CD4-positive, alpha-beta T cell (primary cell): ENCODE measurements around the gene ARPP19. TPM values are rescaled to one million over a fixed set of nuclear protein-coding genes. Genes with fewer than 3 reads are reported as not detected.

Experiments used
- ATAC-seq: fragments of 200-7000 bp; cut with Tn5 transposase; one replicate; pipeline ENCODE4 v1.10.0; 2022; ENCODE audit warnings: mild to moderate bottlenecking; ENCODE audit not compliant: poor library complexity
- CTCF ChIA-PET: fragments of 350-600 bp; sonication (Branson Sonifier 250); formaldehyde crosslinking; loops from one replicate; lab custom pipeline; 2021; ENCODE audit warnings: antibody characterized with exemption, inconsistent platforms; lab: Charles Lee
- POLR2A ChIA-PET: fragments of 350-600 bp; sonication (Branson Sonifier 250); formaldehyde crosslinking; loops from one replicate; lab custom pipeline; 2021; ENCODE audit warnings: antibody characterized with exemption, inconsistent platforms; lab: Charles Lee
- DNase-seq, 14 experiments: peaks; one replicate each; pipeline ENCODE4 v3.0.0-alpha.2; 2013 to 2020; ENCODE audit warnings: mixed read lengths in 2 of 14
- H3K27ac ChIP-seq, 2 donors: one replicate each; pipeline versions ENCODE4 v1.5.1 to v1.7.0; 2013; ENCODE audit warnings: low read length in 2 of 2, low read depth in 1 of 2, mild to moderate bottlenecking in 1 of 2
- H3K27me3 ChIP-seq, 2 experiments: 1 replicate in 1 of 2; 2 replicates in 1 of 2; pipeline versions ENCODE4 v1.6.1 to v1.7.0; 2013; ENCODE audit warnings: low read length in 2 of 2, control low read depth in 1 of 2, mild to moderate bottlenecking in 1 of 2, moderate library complexity in 1 of 2; ENCODE audit not compliant: insufficient read depth in 2 of 2, control insufficient read depth in 1 of 2
- H3K36me3 ChIP-seq: one replicate; pipeline ENCODE4 v1.6.1; 2013; ENCODE audit warnings: low read length, control low read depth; ENCODE audit not compliant: insufficient read depth
- H3K4me1 ChIP-seq: one replicate; pipeline ENCODE4 v1.6.1; 2013; ENCODE audit warnings: low read length, control low read depth; ENCODE audit not compliant: insufficient read depth
- H3K4me3 ChIP-seq: one replicate; pipeline ENCODE4 v1.5.1; 2013; ENCODE audit warnings: mild to moderate bottlenecking, low read length, moderate library complexity
- H3K9me3 ChIP-seq, 2 experiments: 1 replicate in 1 of 2; 2 replicates in 1 of 2; pipeline versions ENCODE4 v1.6.1 to v1.7.0; 2013; ENCODE audit warnings: low read length in 2 of 2, mild to moderate bottlenecking in 2 of 2, control low read depth in 1 of 2, moderate library complexity in 1 of 2; ENCODE audit not compliant: control insufficient read depth in 1 of 2, insufficient read depth in 1 of 2
- H3K27ac Mint-ChIP-seq: one replicate; pipeline ENCODE4 v1.8.0; 2020; ENCODE audit warnings: mixed read lengths
- H3K27me3 Mint-ChIP-seq: one replicate; pipeline ENCODE4 v1.8.0; 2021; ENCODE audit warnings: mixed read lengths
- H3K36me3 Mint-ChIP-seq: one replicate; pipeline ENCODE4 v1.8.0; 2021; ENCODE audit warnings: low read depth, mixed read lengths
- H3K4me1 Mint-ChIP-seq: one replicate; pipeline ENCODE4 v1.8.0; 2021; ENCODE audit warnings: low read depth, mixed read lengths
- H3K4me3 Mint-ChIP-seq: one replicate; pipeline ENCODE4 v1.8.0; 2020; ENCODE audit warnings: mild to moderate bottlenecking, mixed read lengths
- H3K9me3 Mint-ChIP-seq: one replicate; pipeline ENCODE4 v1.8.0; 2020; ENCODE audit warnings: mixed read lengths
- intact Hi-C, 2 experiments: fragments of 100-400 bp; cut with DNase I in 1 of 2; cut with micrococcal nuclease in 1 of 2; formaldehyde crosslinking; loops; one replicate each; pipeline versions ENCODE4 v1.15.1 to v1.9.0; 2023 to 2025; cut with DNase I, micrococcal nuclease
- total RNA-seq, 174 experiments: library from RNA in 2 of 174; stranded (reverse) in 2 of 174; gene quantifications; one replicate each; pipeline ENCODE4 v1.2.3 and lab custom pipeline; 2021 to 2026
- TF ChIP-seq, protein P1 (sequence below): fragments of 200-600 bp; IDR thresholded peaks from one replicate; pipeline ENCODE4 v1.8.0; 2022; ENCODE audit warnings: antibody characterized with exemption, mild to moderate bottlenecking

Gene ARPP19
- total RNA-seq, 2 experiments from 2014 or later: 134 to 146 TPM

DNA sequence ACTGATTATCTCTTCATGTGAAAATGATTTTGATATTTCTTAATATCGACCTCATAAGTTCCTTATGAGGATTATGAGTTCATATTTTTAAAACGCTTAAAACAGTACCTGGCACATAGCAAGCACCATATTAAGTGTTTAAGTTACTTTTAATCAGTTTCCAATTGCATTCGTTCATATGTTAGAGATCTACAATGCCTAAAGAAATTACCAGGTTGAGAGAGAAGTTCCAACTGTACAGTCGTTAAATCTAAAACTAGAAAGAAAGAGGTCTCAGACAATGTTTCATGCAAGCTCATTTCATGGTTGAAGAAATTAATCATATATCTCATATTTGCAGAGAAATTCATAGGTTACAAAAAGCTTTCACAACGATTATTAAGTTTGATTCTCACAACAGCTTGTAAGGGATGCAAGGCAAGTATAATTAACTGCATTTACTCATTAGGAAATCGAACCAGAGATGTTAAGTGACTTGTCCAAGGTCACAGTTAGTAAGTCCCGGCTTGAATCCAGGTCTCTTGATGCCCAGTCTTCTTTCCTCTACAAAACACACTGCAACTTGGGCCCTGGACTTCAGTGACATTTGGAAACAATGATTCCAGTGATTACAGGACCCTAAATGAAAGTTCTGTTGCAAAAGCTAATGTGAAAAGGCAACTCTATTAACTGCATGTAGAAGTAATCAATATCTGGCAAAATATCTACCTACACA, 41.5 kb downstream of the ARPP19 start:
- POLR2A ChIA-PET: interaction anchor here (0.6 to 4.1 kb wide), 13 partner anchors 9 to 307 kb away, joined by 3 to 23 read pairs (median 4); partner anchors contain the start of gene ARPP19
- CTCF ChIA-PET: interaction anchor here (0.9 to 1.1 kb wide), 3 partner anchors 9 to 148 kb away, joined by 3 to 4 read pairs (median 3); no protein-coding TSS in a partner anchor
- H3K36me3 ChIP-seq: no peaks in the 10 kb centered on the region
- H3K9me3 Mint-ChIP-seq: no peaks in the 10 kb centered on the region
- H3K9me3 ChIP-seq: no peaks in the 10 kb centered on the region
- H3K4me3 ChIP-seq: peak overlapping the region; percentile 74
- H3K27me3 ChIP-seq: no peaks in the 10 kb centered on the region
- TF ChIP-seq, protein P1, sequence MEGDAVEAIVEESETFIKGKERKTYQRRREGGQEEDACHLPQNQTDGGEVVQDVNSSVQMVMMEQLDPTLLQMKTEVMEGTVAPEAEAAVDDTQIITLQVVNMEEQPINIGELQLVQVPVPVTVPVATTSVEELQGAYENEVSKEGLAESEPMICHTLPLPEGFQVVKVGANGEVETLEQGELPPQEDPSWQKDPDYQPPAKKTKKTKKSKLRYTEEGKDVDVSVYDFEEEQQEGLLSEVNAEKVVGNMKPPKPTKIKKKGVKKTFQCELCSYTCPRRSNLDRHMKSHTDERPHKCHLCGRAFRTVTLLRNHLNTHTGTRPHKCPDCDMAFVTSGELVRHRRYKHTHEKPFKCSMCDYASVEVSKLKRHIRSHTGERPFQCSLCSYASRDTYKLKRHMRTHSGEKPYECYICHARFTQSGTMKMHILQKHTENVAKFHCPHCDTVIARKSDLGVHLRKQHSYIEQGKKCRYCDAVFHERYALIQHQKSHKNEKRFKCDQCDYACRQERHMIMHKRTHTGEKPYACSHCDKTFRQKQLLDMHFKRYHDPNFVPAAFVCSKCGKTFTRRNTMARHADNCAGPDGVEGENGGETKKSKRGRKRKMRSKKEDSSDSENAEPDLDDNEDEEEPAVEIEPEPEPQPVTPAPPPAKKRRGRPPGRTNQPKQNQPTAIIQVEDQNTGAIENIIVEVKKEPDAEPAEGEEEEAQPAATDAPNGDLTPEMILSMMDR: no peak
- H3K27me3 Mint-ChIP-seq: no peaks in the 10 kb centered on the region
- H3K4me1 Mint-ChIP-seq: peaks cover 40% of the 10 kb centered on the region
- H3K27ac Mint-ChIP-seq: peak overlapping the region; percentile 92
- H3K27ac ChIP-seq: no peak overlapping the region
- intact Hi-C loops: loop anchor here in 1 of 2 experiments (5.0 to 10.0 kb wide), 3 partner anchors 63 to 195 kb away; partner anchors contain the start of gene ATOSA
- ATAC-seq: no peak
- H3K36me3 Mint-ChIP-seq: peaks cover 3% of the 10 kb centered on the region
- peak overlapping the region; percentile 98 for H3K4me3 Mint-ChIP-seq
- peaks cover 22% of the 10 kb centered on the region for H3K4me1 ChIP-seq
- no peak for DNase-seq

DNA sequence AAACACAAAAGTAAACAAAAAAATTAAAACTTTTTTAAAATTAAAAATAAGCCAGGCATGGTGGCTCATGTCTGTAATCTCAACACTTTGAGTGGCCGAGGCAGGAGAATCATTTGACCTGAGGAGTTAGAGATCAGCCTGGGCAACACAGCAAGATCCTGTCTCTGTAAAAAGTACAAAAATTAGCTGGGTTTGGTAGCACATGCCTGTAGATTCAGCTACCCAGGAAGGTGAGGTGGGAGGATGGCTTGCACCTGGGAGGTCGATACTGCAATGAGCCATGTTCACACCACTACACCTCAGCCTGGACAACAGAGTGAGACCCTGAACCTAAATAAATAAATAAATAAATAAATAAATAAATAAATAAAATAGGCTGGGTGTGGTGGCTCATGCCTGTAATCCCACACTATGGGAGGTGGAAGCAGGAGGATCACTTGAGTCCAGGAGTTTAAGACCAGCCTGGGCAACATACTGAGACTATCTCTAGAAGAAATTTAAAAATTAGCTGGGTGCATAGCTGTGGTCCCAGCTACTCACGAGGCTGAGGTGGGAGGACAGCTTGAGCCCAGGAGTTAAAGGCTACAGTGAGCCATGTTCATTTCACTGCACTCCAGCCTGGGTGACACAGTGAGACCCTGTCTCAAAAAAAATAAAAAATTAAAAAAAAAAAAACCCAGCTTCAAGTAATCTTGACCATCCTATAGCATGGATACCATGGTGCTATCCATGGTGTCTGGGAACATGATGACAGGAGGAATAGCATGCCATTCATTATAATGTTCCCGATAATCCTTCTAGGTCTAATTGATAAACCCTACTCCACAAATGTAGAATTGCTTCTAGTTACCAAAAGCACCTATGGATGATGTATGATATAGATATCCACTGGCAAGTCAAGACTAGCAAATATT, 44.4 kb downstream of the ARPP19 start:
- Histone ChIP-seq H3K9me3 (no peaks in the 10 kb centered on the region), H3K4me1 (peaks cover 14% of the 10 kb centered on the region), H3K27ac (no peak overlapping the region), H3K36me3 (no peaks in the 10 kb centered on the region), H3K4me3 (no peak overlapping the region), H3K27me3 (no peaks in the 10 kb centered on the region)
- DNase-seq: no peak
- Mint-ChIP-seq H3K27me3 (no peaks in the 10 kb centered on the region), H3K27ac (no peak overlapping the region), H3K4me3 (no peak overlapping the region), H3K36me3 (peaks cover 3% of the 10 kb centered on the region), H3K4me1 (peaks cover 47% of the 10 kb centered on the region), H3K9me3 (no peaks in the 10 kb centered on the region)
- TF ChIP-seq, protein P1: no peak
- no peak for ATAC-seq
- ChIA-PET POLR2A (interaction anchor here (1.2 kb wide), 1 partner anchor 18 kb away, joined by 4 read pairs; no protein-coding TSS in a partner anchor), CTCF (no interaction called here)
- intact Hi-C loops: loop anchor here (5.0 to 10.0 kb wide), 4 partner anchors 37 to 192 kb away; partner anchors contain the start of gene ATOSA (in 1 of the 2)

DNA sequence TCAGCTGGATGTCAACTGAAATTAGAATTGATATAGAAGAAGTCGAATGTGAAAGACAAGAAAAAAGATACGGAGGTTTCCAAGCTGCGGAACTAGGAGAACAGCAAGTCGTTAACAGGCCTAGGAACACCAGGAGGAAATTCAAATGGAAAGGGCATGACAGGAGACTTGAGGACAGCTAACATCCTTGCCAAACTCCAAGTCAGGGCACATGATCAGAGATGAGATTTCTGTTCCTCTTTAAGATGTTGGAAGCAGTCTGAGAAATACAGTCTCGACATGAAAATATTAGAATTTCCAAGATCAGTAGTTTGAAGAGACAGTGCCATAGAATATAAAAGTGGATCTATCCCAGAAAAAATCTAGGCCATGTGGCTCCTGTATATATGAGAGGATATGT, 45.2 kb downstream of the ARPP19 start:
- Histone ChIP-seq H3K9me3 (no peaks in the 10 kb centered on the region), H3K27ac (no peak overlapping the region), H3K27me3 (no peaks in the 10 kb centered on the region), H3K36me3 (no peaks in the 10 kb centered on the region), H3K4me1 (peaks cover 14% of the 10 kb centered on the region), H3K4me3 (no peak overlapping the region)
- peaks cover 3% of the 10 kb centered on the region for H3K36me3 Mint-ChIP-seq
- CTCF ChIA-PET: no interaction called here
- ATAC-seq (no peak), DNase-seq (no peak)
- TF ChIP-seq, protein P1: no peak
- H3K4me1 Mint-ChIP-seq: peaks cover 51% of the 10 kb centered on the region
- H3K27me3 Mint-ChIP-seq: no peaks in the 10 kb centered on the region
- POLR2A ChIA-PET: no interaction called here
- intact Hi-C loops: loop anchor here (5.0 to 10.0 kb wide), 2 partner anchors 36 to 59 kb away; no protein-coding TSS in a partner anchor
- H3K9me3 Mint-ChIP-seq: no peaks in the 10 kb centered on the region
- H3K27ac Mint-ChIP-seq: no peak overlapping the region
- H3K4me3 Mint-ChIP-seq: no peak overlapping the region
